ENCODE results near the gene MADD. TPM values are rescaled to one million over a fixed set of nuclear protein-coding genes. Genes with fewer than 3 reads are reported as not detected.

Gene MADD
- total and polyA plus RNA-seq, 2 donors (not counting 1 experiment from before 2014, with no cell fraction given): 7.0 to 15.4 TPM

- Histone ChIP-seq H3K79me2 (ENCODE audit: control insufficient read depth, insufficient read depth, low read length) (no peaks in the 10 kb centered on the region), H3K4me1 (ENCODE audit: control insufficient read depth, extremely low read depth, insufficient read depth, low read length) (no peaks in the 10 kb centered on the region), H3K27ac (ENCODE audit: insufficient read depth, low read length) (no peak overlapping the region), H3K4me3 (replicated peaks in 1 of 4; ENCODE audit: control extremely low read depth in 1 of 4, insufficient read depth in 1 of 4, low read depth in 3 of 4, low read length in 4 of 4) (no peak overlapping the region), H4K20me1 (ENCODE audit: control insufficient read depth, extremely low read depth, insufficient read depth, low read length) (no peaks in the 10 kb centered on the region), H3K27me3 (ENCODE audit: control insufficient read depth, insufficient read depth, low read length) (no peaks in the 10 kb centered on the region), H3K4me2 (ENCODE audit: extremely low read depth, insufficient read depth, low read length) (no peak overlapping the region), H3K36me3 (ENCODE audit: control insufficient read depth, insufficient read depth, low read length) (no peaks in the 10 kb centered on the region), H2AFZ (ENCODE audit: low read length) (no peak overlapping the region), H3K9ac (ENCODE audit: insufficient read depth, low read length) (no peak overlapping the region), H3K9me3 (ENCODE audit: control insufficient read depth, insufficient read depth, low read depth, low read length) (no peaks in the 10 kb centered on the region)
- no peak for TF ChIP-seq EZH2 (IDR thresholded peaks at IDR 0.05; ENCODE audit: low read length, missing control alignments)
- no peak for TF ChIP-seq CTCF (conservative IDR thresholded peaks at IDR 0.05 in 1 of 2, IDR thresholded peaks at IDR 0.05 in 1 of 2; ENCODE audit: low read depth in 1 of 2, low read length in 2 of 2)
- DNase-seq (ENCODE audit: low read depth in 2 of 2): peak in 1 of 2 donors; percentile 33
These were observed 44.2 kb upstream of the MADD start for GRCh38 chr11:47225552-47226400.

- no peak overlapping the region for H3K9ac ChIP-seq (ENCODE audit: insufficient read depth, low read length)
- peaks cover 2% of the 10 kb centered on the region for H3K4me1 ChIP-seq (ENCODE audit: control insufficient read depth, extremely low read depth, insufficient read depth, low read length)
- DNase-seq (ENCODE audit: low read depth in 2 of 2): no peak
- no peaks in the 10 kb centered on the region for H3K9me3 ChIP-seq (ENCODE audit: control insufficient read depth, insufficient read depth, low read depth, low read length)
- H3K36me3 ChIP-seq (ENCODE audit: control insufficient read depth, insufficient read depth, low read length): peaks cover 6% of the 10 kb centered on the region
- no peak overlapping the region for H2AFZ ChIP-seq (ENCODE audit: low read length)
- no peaks in the 10 kb centered on the region for H3K27me3 ChIP-seq (ENCODE audit: control insufficient read depth, insufficient read depth, low read length)
- no peak overlapping the region for H3K4me3 ChIP-seq (replicated peaks in 1 of 4; ENCODE audit: control extremely low read depth in 1 of 4, insufficient read depth in 1 of 4, low read depth in 3 of 4, low read length in 4 of 4)
- H3K4me2 ChIP-seq (ENCODE audit: extremely low read depth, insufficient read depth, low read length): no peak overlapping the region
- H3K27ac ChIP-seq (ENCODE audit: insufficient read depth, low read length): no peak overlapping the region
- TF ChIP-seq EZH2 (IDR thresholded peaks at IDR 0.05; ENCODE audit: low read length, missing control alignments) (no peak), CTCF (conservative IDR thresholded peaks at IDR 0.05 in 1 of 2, IDR thresholded peaks at IDR 0.05 in 1 of 2; ENCODE audit: low read depth in 1 of 2, low read length in 2 of 2) (no peak)
- no peaks in the 10 kb centered on the region for H3K79me2 ChIP-seq (ENCODE audit: control insufficient read depth, insufficient read depth, low read length)
- no peaks in the 10 kb centered on the region for H4K20me1 ChIP-seq (ENCODE audit: control insufficient read depth, extremely low read depth, insufficient read depth, low read length)
These were observed 40.8 kb upstream of the MADD start for GRCh38 chr11:47229161-47229560.

- H3K79me2 ChIP-seq (ENCODE audit: control insufficient read depth, insufficient read depth, low read length): no peaks in the 10 kb centered on the region
- no peak overlapping the region for H3K27ac ChIP-seq (ENCODE audit: insufficient read depth, low read length)
- H3K4me2 ChIP-seq (ENCODE audit: extremely low read depth, insufficient read depth, low read length): no peak overlapping the region
- peaks cover 13% of the 10 kb centered on the region for H3K36me3 ChIP-seq (ENCODE audit: control insufficient read depth, insufficient read depth, low read length)
- DNase-seq (ENCODE audit: low read depth in 2 of 2): no peak
- H4K20me1 ChIP-seq (ENCODE audit: control insufficient read depth, extremely low read depth, insufficient read depth, low read length): no peaks in the 10 kb centered on the region
- H3K4me3 ChIP-seq (replicated peaks in 1 of 4; ENCODE audit: control extremely low read depth in 1 of 4, insufficient read depth in 1 of 4, low read depth in 3 of 4, low read length in 4 of 4): no peak overlapping the region
- H2AFZ ChIP-seq (ENCODE audit: low read length): no peak overlapping the region
- H3K9ac ChIP-seq (ENCODE audit: insufficient read depth, low read length): no peak overlapping the region
- TF ChIP-seq EZH2 (IDR thresholded peaks at IDR 0.05; ENCODE audit: low read length, missing control alignments) (no peak), CTCF (conservative IDR thresholded peaks at IDR 0.05 in 1 of 2, IDR thresholded peaks at IDR 0.05 in 1 of 2; ENCODE audit: low read depth in 1 of 2, low read length in 2 of 2) (no peak)
- peaks cover 9% of the 10 kb centered on the region for H3K4me1 ChIP-seq (ENCODE audit: control insufficient read depth, extremely low read depth, insufficient read depth, low read length)
- no peaks in the 10 kb centered on the region for H3K27me3 ChIP-seq (ENCODE audit: control insufficient read depth, insufficient read depth, low read length)
- no peaks in the 10 kb centered on the region for H3K9me3 ChIP-seq (ENCODE audit: control insufficient read depth, insufficient read depth, low read depth, low read length)
These were observed 36.9 kb upstream of the MADD start for GRCh38 chr11:47233051-47233450.
